GM12878 (cell line): ENCODE data around the gene ALOX12. TPM values are rescaled to one million over a fixed set of nuclear protein-coding genes. Genes with fewer than 3 reads are reported as not detected.
A peak's percentile ranks its signal among the peaks of the same experiment; 100 is the strongest.

Source experiments
- ATAC-seq: fragments of 200-7000 bp; cut with Tn5 transposase; 3 replicates; pipeline ENCODE4 v1.9.1; 2020; ENCODE audit warnings: mild to moderate bottlenecking, moderate library complexity
- BruUV-seq: library from RNA; stranded (reverse); fragments of 400-500 nt; replicated peaks from 2 replicates; lab custom pipeline; 2021; lab: Mats Ljungman, UMichigan
- CTCF ChIA-PET: fragments of 300-600 bp; sonication (Branson Sonifier 250); formaldehyde crosslinking; extraction: SDS; loops from one replicate; lab custom pipeline; 2021; ENCODE audit warnings: inconsistent platforms; lab: Yijun Ruan, JAX
- POLR2A ChIA-PET: fragments of 350-600 bp; formaldehyde crosslinking; extraction: SDS; loops from one replicate; lab custom pipeline; 2021; ENCODE audit warnings: inconsistent platforms; lab: Charles Lee
- RAD21 ChIA-PET: fragments of 300-600 bp; sonication (Branson Sonifier 250); formaldehyde crosslinking; loops from one replicate; lab custom pipeline; 2023; ENCODE audit warnings: antibody characterized with exemption; ENCODE audit not compliant: unreplicated experiment; lab: Charles Lee
- SMC1A ChIA-PET: fragments of 300-600 bp; sonication (Branson Sonifier 250); formaldehyde crosslinking; loops from one replicate; lab custom pipeline; 2023; ENCODE audit not compliant: unreplicated experiment, uncharacterized antibody; lab: Charles Lee
- DNase-seq: peaks from one replicate; pipeline ENCODE4 v3.0.0-alpha.2; 2011; ENCODE audit warnings: low read depth, low spot score
- FAIRE-seq: peaks from 3 replicates; lab custom pipeline; 2011; peaks lifted over from hg19 to GRCh38; lab: Jason Lieb, UNC
- H2AFZ ChIP-seq: 2 replicates; pipeline ENCODE4 v1.6.0; 2011; ENCODE audit warnings: low read depth, low read length, control low read depth; ENCODE audit not compliant: control insufficient read depth
- H3K27ac ChIP-seq: 2 replicates; pipeline ENCODE4 v1.5.1; 2011; ENCODE audit warnings: control low read depth; ENCODE audit not compliant: control insufficient read depth, insufficient read depth
- H3K27me3 ChIP-seq, 2 experiments: replicated peaks in 1 of 2; 2 replicates each; pipeline versions ENCODE4 v1.6.0 to v1.6.1; 2011; ENCODE audit warnings: low read length in 1 of 2; ENCODE audit not compliant: control insufficient read depth in 2 of 2, insufficient read depth in 2 of 2
- H3K36me3 ChIP-seq, 2 experiments: 2 replicates each; pipeline ENCODE4 v1.5.1; 2011; ENCODE audit warnings: low read length in 1 of 2; ENCODE audit not compliant: control insufficient read depth in 2 of 2, insufficient read depth in 2 of 2
- H3K4me1 ChIP-seq: 2 replicates; pipeline ENCODE4 v1.6.1; 2011; ENCODE audit warnings: mild to moderate bottlenecking, low read length, moderate library complexity, mixed read lengths; ENCODE audit not compliant: control insufficient read depth, insufficient read depth
- H3K4me2 ChIP-seq: 2 replicates; pipeline ENCODE4 v1.6.0; 2011; ENCODE audit warnings: control low read depth; ENCODE audit not compliant: control insufficient read depth, insufficient read depth
- H3K4me3 ChIP-seq: fragments of 200-600 bp; sonication (generic); 2 replicates; pipeline ENCODE4 v1.5.1; 2016
- H3K79me2 ChIP-seq: 2 replicates; pipeline ENCODE4 v1.6.0; 2011; ENCODE audit warnings: low read length; ENCODE audit not compliant: control insufficient read depth, insufficient read depth
- H3K9ac ChIP-seq: 2 replicates; pipeline ENCODE4 v1.8.0; 2011; ENCODE audit warnings: low read length, control low read depth, mixed read lengths; ENCODE audit not compliant: control insufficient read depth, insufficient read depth
- H3K9me3 ChIP-seq: replicated peaks from 3 replicates; pipeline ENCODE4 v1.5.1; 2011; ENCODE audit warnings: mild to moderate bottlenecking, low read length; ENCODE audit not compliant: control insufficient read depth, insufficient read depth
- H4K20me1 ChIP-seq: 2 replicates; pipeline ENCODE4 v1.6.0; 2011; ENCODE audit not compliant: control insufficient read depth, insufficient read depth
- CHD2 ChIP-seq: IDR thresholded peaks from 2 replicates; pipeline ENCODE4 v1.6.1; 2011; ENCODE audit warnings: low read depth, low read length, improper control_type of control experiment, borderline replicate concordance
- CREB1 ChIP-seq: IDR thresholded peaks from 2 replicates; pipeline ENCODE4 v1.6.1; 2012; ENCODE audit warnings: low read depth, mild to moderate bottlenecking, inconsistent platforms
- CREM ChIP-seq: IDR thresholded peaks from 2 replicates; pipeline ENCODE4 v1.6.1; 2014; ENCODE audit warnings: antibody characterized with exemption, low read depth
- EED ChIP-seq: sonication (generic); IDR thresholded peaks from 2 replicates; pipeline ENCODE4 v1.6.1; 2016; ENCODE audit warnings: antibody characterized with exemption, low read depth
- ETV6 ChIP-seq, 2 experiments: fragments of 450-650 bp in 1 of 2; IDR thresholded peaks in 1 of 2; conservative IDR thresholded peaks in 1 of 2; 2 replicates each; pipeline ENCODE4 v1.6.1; 2014; ENCODE audit warnings: antibody characterized with exemption in 1 of 2, borderline replicate concordance in 1 of 2, low read depth in 1 of 2, mild to moderate bottlenecking in 1 of 2, moderate library complexity in 1 of 2
- GABPA ChIP-seq: IDR thresholded peaks from 2 replicates; pipeline ENCODE4 v1.6.1; 2014; ENCODE audit warnings: antibody characterized with exemption, low read depth, mild to moderate bottlenecking, inconsistent platforms
- IKZF2 ChIP-seq, 2 experiments: fragments of 450-650 bp; IDR thresholded peaks; 2 replicates each; pipeline ENCODE4 v1.6.1; 2017; ENCODE audit warnings: mild to moderate bottlenecking in 2 of 2, moderate library complexity in 2 of 2
- NBN ChIP-seq: fragments of 450-650 bp; IDR thresholded peaks from 2 replicates; pipeline ENCODE4 v1.6.1; 2016
- POLR2A ChIP-seq: IDR thresholded peaks from 2 replicates; pipeline ENCODE4 v1.6.1; 2011; ENCODE audit warnings: low read depth, mild to moderate bottlenecking, low read length
- RFX5 ChIP-seq: IDR thresholded peaks from 2 replicates; pipeline ENCODE4 v1.6.1; 2011; ENCODE audit warnings: low read depth, low read length, improper control_type of control experiment
- RUNX3 ChIP-seq: IDR thresholded peaks from 2 replicates; pipeline ENCODE4 v1.6.1; 2012; ENCODE audit warnings: low read length, inconsistent platforms
- TCF12 ChIP-seq: IDR thresholded peaks from 2 replicates; pipeline ENCODE4 v1.6.1; 2011; ENCODE audit warnings: low read depth, mild to moderate bottlenecking, low read length
- WGBS: methylation state at CpG from one replicate; pipeline ENCODE4 v1.1.6; 2016; ENCODE audit warnings: low lambda C conversion rate; ENCODE audit not compliant: insufficient replicate concordance, insufficient coverage; ENCODE audit errors: missing lambda C conversion rate; 5-methylcytosine and 5-hydroxymethylcytosine counted together
- in situ Hi-C: fragments of 300-500 bp; cut with MboI; formaldehyde crosslinking; loops from 9 replicates; pipeline ENCODE4 v1.14.3; 2018; ENCODE audit warnings: mixed read lengths
- intact Hi-C: fragments of 100-400 bp; cut with micrococcal nuclease; formaldehyde crosslinking; loops from one replicate; pipeline ENCODE4 v1.14.2; 2022; ENCODE audit not compliant: unreplicated experiment
- polyA plus RNA-seq, 11 experiments: library from polyadenylated mRNA; depleted of rRNA in 4 of 11; unstranded in 6 of 11; stranded (reverse) in 5 of 11; fragments of >200 nt; fragmentation: Nextera tagmentation in 4 of 11; fragmentation: Illumina TruSeq in 1 of 11; extraction: Ambion mirVana in 4 of 11; extraction: Trizol in 1 of 11; gene quantifications; 1 replicate in 1 of 11; 2 replicates in 10 of 11; pipeline versions ENCODE4 v1.2.1 to v1.2.3, GENCODE V29; 2011 to 2016; ENCODE audit warnings: inconsistent platforms in 2 of 11, missing spikeins in 2 of 11, low read depth in 1 of 11
- total RNA-seq, 4 experiments: library from RNA; depleted of rRNA in 3 of 4; stranded (reverse); fragments of >200 nt in 3 of 4; fragmentation: Illumina TruSeq in 1 of 4; extraction: Trizol in 1 of 4; gene quantifications; 2 replicates each; pipeline versions ENCODE4 v1.2.1 to v1.2.3, GENCODE V29; 2013 to 2021
- TF ChIP-seq, protein P1 (sequence below): IDR thresholded peaks from 2 replicates; pipeline ENCODE4 v1.6.1; 2012; ENCODE audit warnings: low read depth, low read length, improper control_type of control experiment
- TF ChIP-seq, protein P2 (sequence below): IDR thresholded peaks from 2 replicates; pipeline ENCODE4 v1.6.1; 2011; ENCODE audit warnings: borderline replicate concordance, low read depth, mild to moderate bottlenecking, moderate library complexity, mixed read lengths, low read length; ENCODE audit not compliant: insufficient read depth; ENCODE audit errors: extremely low read length
- TF ChIP-seq, protein P3 (sequence below): fragments of 450-650 bp; IDR thresholded peaks from 2 replicates; pipeline ENCODE4 v1.6.1; 2016; ENCODE audit warnings: mild to moderate bottlenecking, moderate library complexity, borderline replicate concordance

ALOX12 gene
- total and polyA plus RNA-seq, 10 of the 15 experiments (the other 5 are each of a cell fraction or from before 2014, with no cell fraction given), result 0.23 to 0.82 (median 0.58) TPM; not detected in 6

DNA sequence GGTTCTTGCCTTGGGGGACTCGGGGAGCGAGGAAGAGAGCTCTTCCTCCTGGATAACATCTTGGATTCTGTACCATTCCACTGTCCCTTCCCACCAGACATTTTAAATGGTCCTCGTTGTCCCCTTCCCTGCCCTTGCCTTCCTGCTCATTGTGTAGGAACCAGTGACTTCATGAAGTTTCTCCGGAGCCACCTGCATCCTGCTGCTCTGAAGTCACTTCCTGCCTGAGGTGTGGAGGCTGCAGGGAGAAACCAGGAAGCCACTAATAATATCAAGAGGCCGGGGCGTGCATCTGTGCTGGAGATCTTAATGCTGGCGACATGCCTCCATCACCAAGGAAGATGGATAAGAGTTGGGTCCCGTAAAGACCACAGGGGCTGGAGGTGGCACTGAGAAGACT is 33.8 kb downstream of the ALOX12 start:
- ChIA-PET POLR2A (no interaction called here), SMC1A (interaction anchor here (1.0 kb wide), 1 partner anchor 25 kb away, joined by 3 read pairs; no protein-coding TSS in a partner anchor)
- no peaks in the 10 kb centered on the region for H3K9me3 ChIP-seq
- WGBS, result 35% methylated on average over 8 of the region's 8 CpGs
- no peaks in the 10 kb centered on the region for H3K27me3 ChIP-seq
- in situ Hi-C loops, result loop anchor here (25.0 kb wide), 1 partner anchor 533 kb away; the partner anchor contains the start of genes SENP3 and TNFSF13
- peaks cover under 1% of the 10 kb centered on the region; the same call in 1 of the 2 replicates for H3K79me2 ChIP-seq
- peak overlapping the region; percentile 27; the same call in 1 of the 2 replicates for H3K27ac ChIP-seq
- peak overlapping the region; percentile 76 for H2AFZ ChIP-seq
- no peak for FAIRE-seq
- 0 out of 2 replicates have a peak overlapping the region, but pooled peaks have one; percentile 2 for H3K4me3 ChIP-seq
- H3K9ac ChIP-seq, result no peak overlapping the region; the same call in 1 of the 2 replicates
- peak in 1 of 2 experiments; percentile 62; a peak in 1 of 4 replicates for TF ChIP-seq ETV6 (conservative IDR thresholded peaks at IDR 0.05 in 1 of 2, IDR thresholded peaks at IDR 0.05 in 1 of 2; ENCODE audit: borderline replicate concordance in 1 of 2, low read depth in 1 of 2)
- peak; percentile 44 for TF ChIP-seq POLR2A
- TF ChIP-seq CREM, result peak; percentile 73; the same call in 1 of the 2 replicates
- TF ChIP-seq GABPA, result peak; percentile 81
- no peak for TF ChIP-seq CHD2
- TF ChIP-seq, protein P1, sequence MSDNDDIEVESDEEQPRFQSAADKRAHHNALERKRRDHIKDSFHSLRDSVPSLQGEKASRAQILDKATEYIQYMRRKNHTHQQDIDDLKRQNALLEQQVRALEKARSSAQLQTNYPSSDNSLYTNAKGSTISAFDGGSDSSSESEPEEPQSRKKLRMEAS, result no peak
- TF ChIP-seq TCF12, result peak; percentile 48; the same call in 1 of the 2 replicates
- peak; percentile 80 for TF ChIP-seq EED
- TF ChIP-seq NBN, result no peak
- TF ChIP-seq RFX5, result no peak
- TF ChIP-seq, protein P2, sequence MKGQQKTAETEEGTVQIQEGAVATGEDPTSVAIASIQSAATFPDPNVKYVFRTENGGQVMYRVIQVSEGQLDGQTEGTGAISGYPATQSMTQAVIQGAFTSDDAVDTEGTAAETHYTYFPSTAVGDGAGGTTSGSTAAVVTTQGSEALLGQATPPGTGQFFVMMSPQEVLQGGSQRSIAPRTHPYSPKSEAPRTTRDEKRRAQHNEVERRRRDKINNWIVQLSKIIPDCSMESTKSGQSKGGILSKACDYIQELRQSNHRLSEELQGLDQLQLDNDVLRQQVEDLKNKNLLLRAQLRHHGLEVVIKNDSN, result no peak
- TF ChIP-seq RUNX3, result peak; percentile 42; the same call in 1 of the 2 replicates
- peak; percentile 86 for TF ChIP-seq CREB1
- TF ChIP-seq, protein P3, sequence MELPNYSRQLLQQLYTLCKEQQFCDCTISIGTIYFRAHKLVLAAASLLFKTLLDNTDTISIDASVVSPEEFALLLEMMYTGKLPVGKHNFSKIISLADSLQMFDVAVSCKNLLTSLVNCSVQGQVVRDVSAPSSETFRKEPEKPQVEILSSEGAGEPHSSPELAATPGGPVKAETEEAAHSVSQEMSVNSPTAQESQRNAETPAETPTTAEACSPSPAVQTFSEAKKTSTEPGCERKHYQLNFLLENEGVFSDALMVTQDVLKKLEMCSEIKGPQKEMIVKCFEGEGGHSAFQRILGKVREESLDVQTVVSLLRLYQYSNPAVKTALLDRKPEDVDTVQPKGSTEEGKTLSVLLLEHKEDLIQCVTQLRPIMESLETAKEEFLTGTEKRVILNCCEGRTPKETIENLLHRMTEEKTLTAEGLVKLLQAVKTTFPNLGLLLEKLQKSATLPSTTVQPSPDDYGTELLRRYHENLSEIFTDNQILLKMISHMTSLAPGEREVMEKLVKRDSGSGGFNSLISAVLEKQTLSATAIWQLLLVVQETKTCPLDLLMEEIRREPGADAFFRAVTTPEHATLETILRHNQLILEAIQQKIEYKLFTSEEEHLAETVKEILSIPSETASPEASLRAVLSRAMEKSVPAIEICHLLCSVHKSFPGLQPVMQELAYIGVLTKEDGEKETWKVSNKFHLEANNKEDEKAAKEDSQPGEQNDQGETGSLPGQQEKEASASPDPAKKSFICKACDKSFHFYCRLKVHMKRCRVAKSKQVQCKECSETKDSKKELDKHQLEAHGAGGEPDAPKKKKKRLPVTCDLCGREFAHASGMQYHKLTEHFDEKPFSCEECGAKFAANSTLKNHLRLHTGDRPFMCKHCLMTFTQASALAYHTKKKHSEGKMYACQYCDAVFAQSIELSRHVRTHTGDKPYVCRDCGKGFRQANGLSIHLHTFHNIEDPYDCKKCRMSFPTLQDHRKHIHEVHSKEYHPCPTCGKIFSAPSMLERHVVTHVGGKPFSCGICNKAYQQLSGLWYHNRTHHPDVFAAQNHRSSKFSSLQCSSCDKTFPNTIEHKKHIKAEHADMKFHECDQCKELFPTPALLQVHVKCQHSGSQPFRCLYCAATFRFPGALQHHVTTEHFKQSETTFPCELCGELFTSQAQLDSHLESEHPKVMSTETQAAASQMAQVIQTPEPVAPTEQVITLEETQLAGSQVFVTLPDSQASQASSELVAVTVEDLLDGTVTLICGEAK, result peak; percentile 20; the same call in 1 of the 2 replicates
- TF ChIP-seq IKZF2 (IDR thresholded peaks at IDR 0.05), result 0 out of 4 replicates have a peak, but pooled peaks of 1 of the 2 experiments have one; percentile 29
- TF ChIP-seq, all 136 proteins: peak for 10
- BruUV-seq, result no TSS peak
- ATAC-seq (peak; percentile 38; the same call in 2 of the 3 replicates), DNase-seq (no peak)
- Histone ChIP-seq H3K36me3 (no peaks in the 10 kb centered on the region), H3K4me1 (peaks cover 7% of the 10 kb centered on the region), H3K4me2 (peak overlapping the region; percentile 75), H4K20me1 (no peaks in the 10 kb centered on the region)
- ChIA-PET RAD21 (no interaction called here), CTCF (interaction anchor here (1.3 kb wide), 1 partner anchor 16 kb away, joined by 3 read pairs; no protein-coding TSS in a partner anchor)
- intact Hi-C loops, result no loop called here
